ENCODE measurements around the gene RIPOR2. TPM values are rescaled to one million over a fixed set of nuclear protein-coding genes. Genes with fewer than 3 reads are reported as not detected.

The RIPOR2 gene
- total and polyA plus RNA-seq, 4 donors: 1.6 to 10.9 (median 3.7) TPM

DNA sequence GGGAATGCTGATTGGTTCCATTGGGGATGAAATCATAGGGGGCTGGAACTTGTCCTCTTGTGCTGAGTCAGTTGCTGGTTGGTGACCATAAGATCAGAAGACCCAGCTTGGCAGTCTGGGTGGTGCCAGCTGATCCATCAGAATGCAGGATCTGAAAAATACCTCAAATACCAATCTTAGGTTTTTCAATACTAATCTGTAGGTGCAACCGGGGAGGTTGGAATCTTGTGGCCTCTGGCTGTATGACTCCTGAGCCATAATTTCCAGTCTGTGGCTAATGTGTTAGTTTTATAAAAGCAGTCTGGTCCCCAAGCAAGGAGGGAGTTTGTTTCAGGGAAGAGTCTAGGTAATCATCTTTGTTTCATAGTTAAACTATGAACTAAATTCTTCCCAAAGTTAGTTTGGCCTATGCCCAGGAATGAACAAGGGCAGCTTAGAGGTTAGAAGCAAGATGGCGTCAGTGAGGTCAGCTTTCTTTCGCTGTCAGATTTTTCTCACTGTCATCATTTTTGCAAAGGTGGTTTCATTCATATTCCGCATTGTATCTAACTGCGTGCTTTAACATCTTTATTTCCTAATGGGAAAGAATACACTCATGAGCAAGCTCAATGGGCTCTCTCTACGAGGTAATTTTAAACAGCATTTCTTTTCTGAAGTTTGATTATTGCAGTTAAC lies 139.0 kb downstream of the RIPOR2 start:
- DNase-seq (ENCODE audit: low spot score): no peak
- no peaks in the 10 kb centered on the region for H3K27me3 ChIP-seq (ENCODE audit: control insufficient read depth in 4 of 4, insufficient read depth in 4 of 4, low read length in 3 of 4)
- H3K9ac ChIP-seq (ENCODE audit: low read depth in 1 of 2, low read length in 2 of 2): no peak overlapping the region
- no peaks in the 10 kb centered on the region for H3K36me3 ChIP-seq (ENCODE audit: control insufficient read depth in 4 of 4, insufficient read depth in 3 of 4, low read depth in 1 of 4, low read length in 3 of 4)
- H3K4me3 ChIP-seq (ENCODE audit: low read depth in 1 of 3, low read length in 3 of 3): no peak overlapping the region
- peaks cover 0 to 8% (median 4%) of the 10 kb centered on the region in 4 donors for H3K4me1 ChIP-seq (ENCODE audit: control insufficient read depth in 4 of 4, insufficient read depth in 4 of 4, low read length in 3 of 4)
- TF ChIP-seq, protein P1, sequence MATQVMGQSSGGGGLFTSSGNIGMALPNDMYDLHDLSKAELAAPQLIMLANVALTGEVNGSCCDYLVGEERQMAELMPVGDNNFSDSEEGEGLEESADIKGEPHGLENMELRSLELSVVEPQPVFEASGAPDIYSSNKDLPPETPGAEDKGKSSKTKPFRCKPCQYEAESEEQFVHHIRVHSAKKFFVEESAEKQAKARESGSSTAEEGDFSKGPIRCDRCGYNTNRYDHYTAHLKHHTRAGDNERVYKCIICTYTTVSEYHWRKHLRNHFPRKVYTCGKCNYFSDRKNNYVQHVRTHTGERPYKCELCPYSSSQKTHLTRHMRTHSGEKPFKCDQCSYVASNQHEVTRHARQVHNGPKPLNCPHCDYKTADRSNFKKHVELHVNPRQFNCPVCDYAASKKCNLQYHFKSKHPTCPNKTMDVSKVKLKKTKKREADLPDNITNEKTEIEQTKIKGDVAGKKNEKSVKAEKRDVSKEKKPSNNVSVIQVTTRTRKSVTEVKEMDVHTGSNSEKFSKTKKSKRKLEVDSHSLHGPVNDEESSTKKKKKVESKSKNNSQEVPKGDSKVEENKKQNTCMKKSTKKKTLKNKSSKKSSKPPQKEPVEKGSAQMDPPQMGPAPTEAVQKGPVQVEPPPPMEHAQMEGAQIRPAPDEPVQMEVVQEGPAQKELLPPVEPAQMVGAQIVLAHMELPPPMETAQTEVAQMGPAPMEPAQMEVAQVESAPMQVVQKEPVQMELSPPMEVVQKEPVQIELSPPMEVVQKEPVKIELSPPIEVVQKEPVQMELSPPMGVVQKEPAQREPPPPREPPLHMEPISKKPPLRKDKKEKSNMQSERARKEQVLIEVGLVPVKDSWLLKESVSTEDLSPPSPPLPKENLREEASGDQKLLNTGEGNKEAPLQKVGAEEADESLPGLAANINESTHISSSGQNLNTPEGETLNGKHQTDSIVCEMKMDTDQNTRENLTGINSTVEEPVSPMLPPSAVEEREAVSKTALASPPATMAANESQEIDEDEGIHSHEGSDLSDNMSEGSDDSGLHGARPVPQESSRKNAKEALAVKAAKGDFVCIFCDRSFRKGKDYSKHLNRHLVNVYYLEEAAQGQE (IDR thresholded peaks at IDR 0.05): no peak
- TF ChIP-seq FOXA1 (IDR thresholded peaks at IDR 0.05): no peak
- no peak for TF ChIP-seq HNF4A (conservative IDR thresholded peaks at IDR 0.05)
- TF ChIP-seq, protein P2, sequence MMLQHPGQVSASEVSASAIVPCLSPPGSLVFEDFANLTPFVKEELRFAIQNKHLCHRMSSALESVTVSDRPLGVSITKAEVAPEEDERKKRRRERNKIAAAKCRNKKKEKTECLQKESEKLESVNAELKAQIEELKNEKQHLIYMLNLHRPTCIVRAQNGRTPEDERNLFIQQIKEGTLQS (IDR thresholded peaks at IDR 0.05): no peak
- TF ChIP-seq, protein P3, sequence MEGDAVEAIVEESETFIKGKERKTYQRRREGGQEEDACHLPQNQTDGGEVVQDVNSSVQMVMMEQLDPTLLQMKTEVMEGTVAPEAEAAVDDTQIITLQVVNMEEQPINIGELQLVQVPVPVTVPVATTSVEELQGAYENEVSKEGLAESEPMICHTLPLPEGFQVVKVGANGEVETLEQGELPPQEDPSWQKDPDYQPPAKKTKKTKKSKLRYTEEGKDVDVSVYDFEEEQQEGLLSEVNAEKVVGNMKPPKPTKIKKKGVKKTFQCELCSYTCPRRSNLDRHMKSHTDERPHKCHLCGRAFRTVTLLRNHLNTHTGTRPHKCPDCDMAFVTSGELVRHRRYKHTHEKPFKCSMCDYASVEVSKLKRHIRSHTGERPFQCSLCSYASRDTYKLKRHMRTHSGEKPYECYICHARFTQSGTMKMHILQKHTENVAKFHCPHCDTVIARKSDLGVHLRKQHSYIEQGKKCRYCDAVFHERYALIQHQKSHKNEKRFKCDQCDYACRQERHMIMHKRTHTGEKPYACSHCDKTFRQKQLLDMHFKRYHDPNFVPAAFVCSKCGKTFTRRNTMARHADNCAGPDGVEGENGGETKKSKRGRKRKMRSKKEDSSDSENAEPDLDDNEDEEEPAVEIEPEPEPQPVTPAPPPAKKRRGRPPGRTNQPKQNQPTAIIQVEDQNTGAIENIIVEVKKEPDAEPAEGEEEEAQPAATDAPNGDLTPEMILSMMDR (IDR thresholded peaks at IDR 0.05; ENCODE audit: low read depth, low read length, missing input control): no peak
- no peak for TF ChIP-seq TAF1 (conservative IDR thresholded peaks at IDR 0.05)
- TF ChIP-seq, protein P4, sequence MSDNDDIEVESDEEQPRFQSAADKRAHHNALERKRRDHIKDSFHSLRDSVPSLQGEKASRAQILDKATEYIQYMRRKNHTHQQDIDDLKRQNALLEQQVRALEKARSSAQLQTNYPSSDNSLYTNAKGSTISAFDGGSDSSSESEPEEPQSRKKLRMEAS (IDR thresholded peaks at IDR 0.05): no peak
- TF ChIP-seq GABPA (IDR thresholded peaks at IDR 0.05 in 1 of 2, conservative IDR thresholded peaks at IDR 0.05 in 1 of 2): no peak
- no peak for TF ChIP-seq ZBTB33 (IDR thresholded peaks at IDR 0.05)
- no peak for TF ChIP-seq YY1 (IDR thresholded peaks at IDR 0.05)
- no peak for TF ChIP-seq NR2F2 (IDR thresholded peaks at IDR 0.05)
- TF ChIP-seq HNF4G (IDR thresholded peaks at IDR 0.05): no peak
- no peak for TF ChIP-seq JUND (IDR thresholded peaks at IDR 0.05)
- no peak for TF ChIP-seq SP1 (IDR thresholded peaks at IDR 0.05)
- no peak for TF ChIP-seq FOXA2 (IDR thresholded peaks at IDR 0.05)
- no peak overlapping the region for H3K27ac ChIP-seq (ENCODE audit: low read depth in 1 of 2, low read length in 2 of 2)
- 97% methylated on average over 6 of the region's 6 CpGs for WGBS
- no peaks in the 10 kb centered on the region for H3K9me3 ChIP-seq (ENCODE audit: control insufficient read depth in 4 of 4, low read length in 3 of 4)

DNA sequence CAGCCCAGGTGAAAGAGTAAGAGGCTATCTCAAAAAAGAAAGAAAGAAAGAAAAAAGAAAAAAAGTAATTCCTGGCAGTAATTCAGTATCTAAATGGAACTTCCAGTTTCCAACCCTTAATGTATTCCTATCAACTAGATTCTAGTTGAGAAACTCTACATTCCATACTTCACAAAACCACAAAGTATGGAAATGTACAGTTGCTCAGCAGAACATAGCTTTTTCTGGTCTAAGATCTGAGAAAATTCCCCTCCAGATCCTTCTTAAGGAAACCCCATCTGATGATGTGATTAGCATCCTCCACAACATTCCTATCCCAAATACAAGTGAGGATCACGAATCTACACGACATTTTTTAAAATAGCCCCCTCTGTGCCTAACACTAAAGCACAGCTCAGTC lies 140.7 kb downstream of the RIPOR2 start:
- no peaks in the 10 kb centered on the region for H3K27me3 ChIP-seq (ENCODE audit: control insufficient read depth in 4 of 4, insufficient read depth in 4 of 4, low read length in 3 of 4)
- H3K4me1 ChIP-seq (ENCODE audit: control insufficient read depth in 4 of 4, insufficient read depth in 4 of 4, low read length in 3 of 4): peaks cover 0 to 8% (median 4%) of the 10 kb centered on the region in 4 donors
- WGBS: 89% methylated on average over 2 of the region's 2 CpGs
- H3K9me3 ChIP-seq (ENCODE audit: control insufficient read depth in 4 of 4, low read length in 3 of 4): no peaks in the 10 kb centered on the region
- H3K36me3 ChIP-seq (ENCODE audit: control insufficient read depth in 4 of 4, insufficient read depth in 3 of 4, low read depth in 1 of 4, low read length in 3 of 4): no peaks in the 10 kb centered on the region
- TF ChIP-seq EGR1 (IDR thresholded peaks at IDR 0.05; ENCODE audit: low read depth in 2 of 2) (no peak), FOXA2 (IDR thresholded peaks at IDR 0.05) (no peak), RXRA (IDR thresholded peaks at IDR 0.05) (no peak), NR2F2 (IDR thresholded peaks at IDR 0.05) (no peak), TAF1 (conservative IDR thresholded peaks at IDR 0.05) (no peak), GABPA (IDR thresholded peaks at IDR 0.05 in 1 of 2, conservative IDR thresholded peaks at IDR 0.05 in 1 of 2) (no peak), ZBTB33 (IDR thresholded peaks at IDR 0.05) (no peak), FOXA1 (IDR thresholded peaks at IDR 0.05) (no peak), HNF4A (conservative IDR thresholded peaks at IDR 0.05) (no peak)
- TF ChIP-seq, protein P2 (IDR thresholded peaks at IDR 0.05): no peak
- H3K4me3 ChIP-seq (ENCODE audit: low read depth in 1 of 3, low read length in 3 of 3): no peak overlapping the region
- DNase-seq (ENCODE audit: low spot score): no peak
- H3K9ac ChIP-seq (ENCODE audit: low read depth in 1 of 2, low read length in 2 of 2): no peak overlapping the region
- no peak overlapping the region for H3K27ac ChIP-seq (ENCODE audit: low read depth in 1 of 2, low read length in 2 of 2)

All from liver (tissue), 9 donors.